Right renal pelvis (tissue), 4 donors: ENCODE measurements around the gene CACNA1I. TPM values are rescaled to one million over a fixed set of nuclear protein-coding genes. Genes with fewer than 3 reads are reported as not detected.

Source experiments
- DNase-seq, 4 donors: peaks; one replicate each; pipeline ENCODE4 v3.0.0-alpha.2; 2013; ENCODE audit warnings: low read depth in 4 of 4, low spot score in 3 of 4, missing footprints in 1 of 4
- polyA plus RNA-seq, 4 donors: library from polyadenylated mRNA; unstranded; fragments of 120-200 nt; gene quantifications; one replicate each; pipeline ENCODE4 v1.2.1, GENCODE V29; 2013; ENCODE audit not compliant: insufficient read length in 4 of 4

CACNA1I gene
- polyA plus RNA-seq, 4 donors: 0.03 to 0.08 (median 0.06) TPM

DNA sequence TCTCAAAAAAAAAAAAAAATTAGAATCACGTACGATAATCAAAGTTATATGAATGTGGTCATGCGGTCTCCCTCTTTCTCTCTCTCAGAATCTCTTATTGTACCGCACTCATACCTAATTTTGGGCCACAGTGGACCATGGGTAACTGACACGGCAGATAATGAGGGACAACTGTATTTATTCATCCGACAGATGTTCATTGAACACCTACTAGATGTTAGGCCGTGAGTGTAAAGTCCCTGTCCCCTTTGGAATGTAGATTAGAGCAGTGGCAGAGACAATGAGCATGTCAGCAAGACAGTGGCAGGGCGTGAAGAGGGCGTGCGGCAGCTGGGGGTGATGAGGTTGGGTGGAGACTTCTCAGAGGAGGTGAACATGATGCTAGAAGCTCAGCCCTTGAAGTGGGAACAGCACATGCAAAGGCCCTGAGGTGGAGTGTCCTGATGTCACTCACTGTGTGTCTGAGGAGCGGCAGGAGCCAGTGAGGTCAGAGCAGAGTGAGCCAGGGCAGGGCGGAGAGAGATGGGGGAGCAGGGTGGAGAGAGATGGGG, 25.1 kb downstream of the CACNA1I start:
- no peak for DNase-seq

- no peak for DNase-seq
Measured at GRCh38 chr22:39596601-39597000, 26.0 kb downstream of the CACNA1I start.

DNA sequence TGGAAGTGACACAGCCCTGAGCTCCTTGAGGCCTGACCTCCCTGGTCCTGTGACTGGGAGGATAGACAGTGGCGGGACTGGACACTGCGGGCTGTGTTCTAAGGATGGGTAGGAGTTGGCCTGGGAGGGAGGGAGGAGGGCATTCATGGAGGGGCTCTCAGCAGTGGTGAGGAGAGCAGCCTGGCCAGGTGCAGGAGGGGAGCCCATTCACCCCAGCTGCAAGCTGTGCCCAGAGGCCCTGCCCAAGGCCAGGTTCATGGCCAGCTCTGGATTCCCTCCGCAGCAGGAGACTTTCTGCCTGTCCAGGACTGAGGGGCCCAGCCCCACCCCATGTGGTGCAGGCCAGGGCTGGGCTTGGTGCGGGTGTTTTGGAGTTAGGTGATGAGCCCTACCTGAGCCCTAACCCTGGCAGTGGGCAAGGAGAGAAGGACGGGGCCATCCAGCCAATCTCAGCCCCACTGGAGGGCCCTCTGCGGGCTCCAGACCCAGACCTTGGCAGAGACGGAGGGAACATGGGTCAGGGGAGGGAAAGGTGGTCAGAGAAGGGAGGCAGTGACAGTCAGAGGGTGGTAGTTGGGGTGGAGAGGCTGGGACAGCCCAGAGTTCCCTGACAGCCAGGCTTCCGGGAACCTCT, 26.8 kb downstream of the CACNA1I start:
- no peak for DNase-seq

DNA sequence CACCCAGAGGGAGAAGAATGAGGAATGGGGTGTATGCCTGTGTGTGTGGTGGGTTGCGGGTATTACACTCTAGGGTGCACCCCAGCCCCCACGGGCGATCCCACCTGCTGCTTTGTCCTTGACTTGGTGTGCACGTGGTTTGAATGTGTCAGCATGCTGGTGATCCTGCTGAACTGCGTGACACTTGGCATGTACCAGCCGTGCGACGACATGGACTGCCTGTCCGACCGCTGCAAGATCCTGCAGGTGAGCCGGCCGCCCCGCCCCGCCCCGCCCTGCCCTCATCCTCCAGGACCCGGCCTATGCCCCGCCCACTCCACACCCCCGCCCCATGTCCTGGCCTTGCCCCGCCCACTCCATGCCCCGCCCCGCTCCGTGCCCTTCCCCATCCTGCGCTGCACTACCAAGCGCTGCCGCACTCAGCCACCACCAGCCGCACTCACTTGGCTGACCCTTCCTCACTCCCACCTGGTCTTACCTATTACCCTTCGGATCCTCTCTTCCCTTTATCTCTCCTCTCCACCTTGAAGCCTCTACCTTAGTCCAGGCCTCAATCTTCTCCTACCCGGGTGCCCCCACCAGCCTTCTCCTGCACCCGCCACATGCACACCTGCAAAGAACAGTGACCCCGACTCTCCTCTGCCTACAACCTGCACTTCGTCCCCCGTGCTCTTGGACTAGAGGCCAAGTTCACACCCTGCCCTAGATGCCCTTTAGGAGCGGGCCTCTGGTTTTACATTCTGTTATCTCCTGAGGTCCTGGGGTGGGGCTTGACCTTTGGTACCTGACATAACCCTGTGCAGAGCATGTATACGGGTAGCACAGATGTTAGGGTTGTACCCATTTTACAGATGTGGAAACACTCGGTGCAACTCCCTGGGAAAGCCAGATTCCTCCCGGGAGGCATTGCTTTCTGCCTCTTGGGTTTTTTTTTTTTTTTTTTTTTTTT, 27.7 kb downstream of the CACNA1I start:
- no peak for DNase-seq

DNA sequence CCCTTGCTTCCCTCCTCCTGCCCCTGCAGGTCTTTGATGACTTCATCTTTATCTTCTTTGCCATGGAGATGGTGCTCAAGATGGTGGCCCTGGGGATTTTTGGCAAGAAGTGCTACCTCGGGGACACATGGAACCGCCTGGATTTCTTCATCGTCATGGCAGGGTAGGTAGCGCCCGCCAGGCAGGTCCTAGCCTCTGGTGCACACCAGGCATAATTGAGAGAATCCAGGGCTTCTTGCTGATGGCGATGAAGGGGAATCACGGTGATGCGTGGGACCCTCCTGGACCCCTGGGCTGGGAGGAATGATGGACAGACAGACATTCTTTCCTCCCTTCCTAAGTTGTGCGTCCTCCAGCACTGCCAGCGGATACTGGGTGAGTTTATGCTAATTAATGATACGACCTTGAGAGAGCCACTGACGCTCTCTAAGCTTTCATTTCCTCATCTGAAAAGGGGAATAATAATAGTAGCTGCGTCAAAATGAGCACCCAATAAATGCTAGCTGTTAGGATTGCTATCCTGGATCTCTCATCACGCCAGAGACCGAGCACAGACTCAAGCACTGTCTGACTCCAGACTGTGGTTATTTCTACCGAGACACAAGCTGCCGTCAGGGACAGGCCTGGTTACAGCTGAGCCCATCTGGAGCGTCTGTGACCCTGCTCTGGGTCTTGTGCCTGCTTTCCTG, 30.1 kb downstream of the CACNA1I start:
- no peak for DNase-seq

- DNase-seq: no peak
Measured at GRCh38 chr22:39601180-39601535, 30.6 kb downstream of the CACNA1I start.

DNA sequence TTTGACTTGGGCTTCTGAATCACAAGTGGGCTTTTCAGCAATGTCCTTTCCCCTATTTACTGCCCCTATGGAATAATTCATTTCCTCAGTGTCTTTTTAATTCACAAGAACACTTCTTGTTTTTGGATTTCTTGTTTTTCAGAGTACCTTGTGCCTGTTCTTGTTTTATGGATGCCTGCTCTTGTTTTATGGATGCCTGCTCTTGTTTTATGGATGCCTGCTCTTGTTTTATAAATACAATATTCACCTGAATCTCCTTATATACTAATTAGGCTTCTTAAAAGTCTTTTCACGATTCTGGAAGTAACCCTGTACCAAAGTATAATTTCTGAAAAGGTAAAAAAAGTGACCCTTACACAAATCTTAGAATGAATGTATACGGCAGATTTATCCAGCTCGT, 32.8 kb downstream of the CACNA1I start:
- no peak for DNase-seq

DNA sequence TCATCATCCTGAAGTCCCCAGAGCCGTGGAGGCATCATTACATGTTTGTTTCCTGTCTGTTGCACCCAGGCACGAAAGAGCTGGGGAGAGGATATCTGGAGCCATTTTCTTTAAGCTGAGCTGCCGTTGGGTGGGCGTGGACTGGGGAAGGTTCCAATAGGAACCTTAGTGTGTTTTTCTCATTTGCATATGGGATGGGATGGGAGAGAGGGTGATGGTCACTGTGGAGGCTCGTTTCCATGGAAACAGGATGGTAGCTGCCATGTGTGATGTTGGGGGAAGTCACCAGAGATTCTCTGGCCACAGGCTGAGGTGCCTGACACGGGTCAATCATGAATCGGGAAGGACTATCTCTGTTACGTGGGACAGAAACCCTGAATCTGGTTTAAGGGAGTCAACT, 39.7 kb downstream of the CACNA1I start:
- no peak for DNase-seq

GRCh38 chr22:39610766-39611165, 40.2 kb downstream of the CACNA1I start:
- no peak for DNase-seq

DNA sequence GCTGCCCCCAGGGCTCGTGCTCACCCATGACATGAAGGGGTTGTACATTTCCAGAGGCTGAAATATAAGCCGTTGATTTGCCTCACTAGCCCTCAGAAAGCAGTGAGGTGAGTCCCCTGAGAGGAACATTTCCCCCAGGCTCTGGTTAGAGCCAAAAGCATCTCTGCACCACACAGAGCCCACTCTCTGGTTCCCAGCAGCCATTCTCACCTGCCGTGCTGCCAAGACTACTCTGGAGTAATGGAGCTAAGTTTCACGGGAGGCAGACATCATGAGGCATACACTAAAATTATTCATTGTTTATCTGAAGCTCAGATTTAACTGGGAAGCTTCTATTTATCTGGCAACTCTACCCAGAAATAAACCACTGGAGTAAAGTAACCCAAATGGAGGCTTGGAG, 40.8 kb downstream of the CACNA1I start:
- DNase-seq: no peak

DNA sequence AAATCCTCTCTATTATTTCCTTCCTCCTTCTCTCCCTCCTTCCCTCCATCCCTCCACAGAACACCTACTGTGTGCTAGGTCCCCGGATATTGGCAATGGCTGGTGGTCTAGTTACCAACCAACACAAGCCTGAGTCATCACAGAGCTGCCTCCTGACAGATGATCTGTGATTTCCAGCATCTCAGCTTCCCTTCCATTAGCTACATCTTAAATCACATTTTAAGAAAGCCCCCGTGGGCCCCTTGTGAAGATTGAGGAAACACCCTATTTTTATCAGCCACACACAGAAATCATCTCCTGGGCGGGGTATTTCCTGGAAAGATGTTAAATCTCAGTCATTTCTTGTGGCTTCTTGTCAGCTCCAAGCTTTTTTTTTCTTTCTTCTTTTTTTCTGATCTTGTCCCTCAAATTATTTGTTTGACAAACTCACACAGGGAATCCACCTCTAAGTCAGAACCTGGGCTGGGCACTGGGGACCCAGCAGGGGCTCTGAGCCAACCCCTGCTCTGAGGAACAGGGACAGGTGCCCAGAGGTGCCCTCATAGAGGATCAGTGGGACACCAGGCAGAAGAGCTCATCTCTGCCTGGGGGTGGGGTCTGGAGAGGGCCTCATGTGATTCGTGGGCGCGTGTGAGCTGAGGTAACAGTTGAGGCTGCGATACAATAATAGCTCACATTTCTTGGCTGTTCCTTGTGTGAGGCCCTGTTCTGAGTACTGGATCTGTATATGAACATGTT, 42.4 kb downstream of the CACNA1I start:
- DNase-seq: no peak

- no peak for DNase-seq
Measured at GRCh38 chr22:39613549-39613921, 43.0 kb downstream of the CACNA1I start.

- no peak for DNase-seq
Measured at GRCh38 chr22:39614442-39614841, 43.9 kb downstream of the CACNA1I start.

DNA sequence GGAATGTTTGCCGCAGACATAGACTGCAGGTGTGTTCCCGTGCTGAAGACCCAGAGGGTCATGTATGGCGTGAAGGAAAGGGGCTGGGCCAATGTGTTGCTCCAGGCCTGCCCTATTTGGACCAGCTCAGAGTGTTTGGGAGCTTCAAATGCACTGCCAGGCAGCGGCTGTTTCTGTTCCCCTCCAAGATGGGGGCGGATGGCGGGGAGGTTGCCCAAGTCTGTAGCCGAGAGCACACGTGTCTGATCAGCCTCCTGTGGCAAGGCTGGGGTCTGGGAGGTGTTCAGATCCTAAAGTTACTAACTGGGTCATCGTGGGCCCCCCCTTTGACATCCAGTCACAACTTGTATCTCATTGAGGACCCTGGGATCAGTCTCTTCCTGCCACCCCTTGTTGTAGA, 45.5 kb downstream of the CACNA1I start:
- DNase-seq: no peak

GRCh38 chr22:39616781-39617180, 46.2 kb downstream of the CACNA1I start:
- no peak for DNase-seq

DNA sequence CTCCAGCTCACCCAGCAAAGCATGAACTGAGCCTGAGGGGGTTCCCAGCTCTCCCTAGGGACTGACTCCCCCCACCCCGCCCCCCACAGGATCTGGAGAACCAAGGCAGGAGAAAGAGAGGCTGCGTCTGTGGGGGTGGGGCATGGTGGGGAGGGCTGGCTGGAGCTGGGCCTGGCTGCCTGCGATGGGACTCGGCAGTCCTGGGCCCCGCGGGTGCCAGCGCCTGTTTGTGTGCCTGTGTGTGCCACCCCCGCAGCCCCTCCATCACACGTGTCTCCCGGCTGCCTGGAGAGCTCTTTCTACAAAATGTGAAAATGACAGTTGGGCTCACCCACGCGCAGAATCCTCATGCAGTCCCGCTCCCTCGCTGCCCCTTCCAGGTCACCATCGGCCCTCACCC, 46.8 kb downstream of the CACNA1I start:
- no peak for DNase-seq

GRCh38 chr22:39617970-39618757, 47.6 kb downstream of the CACNA1I start:
- DNase-seq: no peak

DNA sequence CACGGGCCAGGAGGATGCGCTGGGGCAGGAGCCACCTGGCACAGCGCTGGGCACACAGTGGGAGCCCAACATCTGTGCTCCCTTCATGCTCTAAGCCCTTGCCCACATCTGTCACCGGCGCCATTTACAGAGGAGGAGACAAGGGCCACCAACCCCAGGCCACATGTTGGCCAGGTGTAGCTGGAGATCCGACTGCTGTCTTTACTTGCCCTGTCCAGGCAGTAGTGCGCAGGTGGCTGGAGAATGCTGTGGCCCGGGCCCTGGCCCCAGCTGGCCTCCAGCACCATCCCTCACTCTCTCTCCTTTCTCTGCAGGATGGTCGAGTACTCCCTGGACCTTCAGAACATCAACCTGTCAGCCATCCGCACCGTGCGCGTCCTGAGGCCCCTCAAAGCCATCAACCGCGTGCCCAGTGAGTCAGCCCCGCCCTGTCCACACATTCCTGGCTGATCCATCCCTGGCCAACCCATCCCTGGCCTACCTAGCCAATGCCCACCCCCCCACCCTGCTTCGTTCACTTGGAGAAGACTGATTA, 48.5 kb downstream of the CACNA1I start:
- DNase-seq: no peak

GRCh38 chr22:39620924-39621690, 50.6 kb downstream of the CACNA1I start:
- no peak for DNase-seq
